Mucosa of descending colon (tissue), 3 donors: ENCODE measurements around the gene BIN1. TPM values are rescaled to one million over a fixed set of nuclear protein-coding genes. Genes with fewer than 3 reads are reported as not detected.

Source experiments
- ATAC-seq: fragments of 200-7000 bp; cut with Tn5 transposase; one replicate; pipeline ENCODE4 v1.9.1; 2020; ENCODE audit warnings: mild to moderate bottlenecking, moderate library complexity
- DNase-seq, 3 donors: peaks; one replicate each; pipeline ENCODE4 v3.0.0-alpha.2; 2020
- H3K36me3 ChIP-seq: fragments of 200-600 bp; one replicate; pipeline ENCODE4 v1.8.0; 2021; ENCODE audit warnings: low read depth, mild to moderate bottlenecking
- H3K4me1 ChIP-seq: fragments of 200-600 bp; one replicate; pipeline ENCODE4 v1.8.0; 2021; ENCODE audit warnings: low read depth, mild to moderate bottlenecking
- H3K4me3 ChIP-seq: fragments of 200-600 bp; one replicate; pipeline ENCODE4 v1.8.0; 2021; ENCODE audit warnings: mild to moderate bottlenecking
- H3K9me3 ChIP-seq: fragments of 200-600 bp; one replicate; pipeline ENCODE4 v1.8.0; 2021; ENCODE audit warnings: mild to moderate bottlenecking
- intact Hi-C, 2 donors: fragments of 100-400 bp; cut with DNase I in 1 of 2; cut with micrococcal nuclease in 1 of 2; formaldehyde crosslinking; loops; one replicate each; pipeline versions ENCODE4 v1.11.0 to v1.11.1; 2022; cut with DNase I, micrococcal nuclease
- total RNA-seq, 3 donors: library from RNA; stranded (reverse); fragmentation: NEBNext Ultra II Directional in 2 of 3; extraction: Animal tissue kit (Norgen Biotek cat#: 25700) in 2 of 3; gene quantifications; one replicate each; pipeline versions ENCODE4 v1.2.1 to v1.2.4, GENCODE V29; 2021 to 2023
- TF ChIP-seq, protein P1 (sequence below): fragments of 200-600 bp; IDR thresholded peaks from one replicate; pipeline ENCODE4 v1.8.0; 2022; ENCODE audit warnings: antibody characterized with exemption, mild to moderate bottlenecking
- donor health status: DM: no; HTN: no; CAD: no; lungs with moderate emphysema.
- donor health status: DM: no; HTN: no; CAD: no.
- donor health status: DM: no; HTN: yes; CAD: no.

The BIN1 gene
- total RNA-seq, 3 donors from 2014 or later, result 37.6 to 65.7 (median 46.3) TPM

DNA sequence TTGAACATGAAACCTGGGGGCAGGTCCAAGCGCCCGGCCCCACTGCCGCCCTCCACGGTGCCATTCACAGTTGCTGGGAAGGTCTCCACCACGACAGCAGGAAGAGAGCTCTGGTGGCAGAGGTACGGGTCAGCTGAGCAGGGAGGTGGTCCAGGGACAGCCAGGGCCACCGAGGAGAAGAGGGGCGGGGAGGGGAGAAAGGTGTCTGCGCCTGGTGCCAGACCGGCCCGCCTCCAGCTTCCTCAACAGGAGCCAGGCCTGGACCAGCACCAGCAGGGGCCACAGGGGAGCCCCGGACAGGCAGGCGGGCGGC lies 56.2 kb downstream of the BIN1 start:
- no peak for ATAC-seq
- intact Hi-C loops, result no loop called here
- Histone ChIP-seq H3K4me3 (no peak overlapping the region), H3K36me3 (no peaks in the 10 kb centered on the region), H3K4me1 (peaks cover 14% of the 10 kb centered on the region), H3K9me3 (no peaks in the 10 kb centered on the region)
- peak in 2 of 3 donors; percentile 26 to 47 for DNase-seq
- TF ChIP-seq, protein P1, sequence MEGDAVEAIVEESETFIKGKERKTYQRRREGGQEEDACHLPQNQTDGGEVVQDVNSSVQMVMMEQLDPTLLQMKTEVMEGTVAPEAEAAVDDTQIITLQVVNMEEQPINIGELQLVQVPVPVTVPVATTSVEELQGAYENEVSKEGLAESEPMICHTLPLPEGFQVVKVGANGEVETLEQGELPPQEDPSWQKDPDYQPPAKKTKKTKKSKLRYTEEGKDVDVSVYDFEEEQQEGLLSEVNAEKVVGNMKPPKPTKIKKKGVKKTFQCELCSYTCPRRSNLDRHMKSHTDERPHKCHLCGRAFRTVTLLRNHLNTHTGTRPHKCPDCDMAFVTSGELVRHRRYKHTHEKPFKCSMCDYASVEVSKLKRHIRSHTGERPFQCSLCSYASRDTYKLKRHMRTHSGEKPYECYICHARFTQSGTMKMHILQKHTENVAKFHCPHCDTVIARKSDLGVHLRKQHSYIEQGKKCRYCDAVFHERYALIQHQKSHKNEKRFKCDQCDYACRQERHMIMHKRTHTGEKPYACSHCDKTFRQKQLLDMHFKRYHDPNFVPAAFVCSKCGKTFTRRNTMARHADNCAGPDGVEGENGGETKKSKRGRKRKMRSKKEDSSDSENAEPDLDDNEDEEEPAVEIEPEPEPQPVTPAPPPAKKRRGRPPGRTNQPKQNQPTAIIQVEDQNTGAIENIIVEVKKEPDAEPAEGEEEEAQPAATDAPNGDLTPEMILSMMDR, result no peak

DNA sequence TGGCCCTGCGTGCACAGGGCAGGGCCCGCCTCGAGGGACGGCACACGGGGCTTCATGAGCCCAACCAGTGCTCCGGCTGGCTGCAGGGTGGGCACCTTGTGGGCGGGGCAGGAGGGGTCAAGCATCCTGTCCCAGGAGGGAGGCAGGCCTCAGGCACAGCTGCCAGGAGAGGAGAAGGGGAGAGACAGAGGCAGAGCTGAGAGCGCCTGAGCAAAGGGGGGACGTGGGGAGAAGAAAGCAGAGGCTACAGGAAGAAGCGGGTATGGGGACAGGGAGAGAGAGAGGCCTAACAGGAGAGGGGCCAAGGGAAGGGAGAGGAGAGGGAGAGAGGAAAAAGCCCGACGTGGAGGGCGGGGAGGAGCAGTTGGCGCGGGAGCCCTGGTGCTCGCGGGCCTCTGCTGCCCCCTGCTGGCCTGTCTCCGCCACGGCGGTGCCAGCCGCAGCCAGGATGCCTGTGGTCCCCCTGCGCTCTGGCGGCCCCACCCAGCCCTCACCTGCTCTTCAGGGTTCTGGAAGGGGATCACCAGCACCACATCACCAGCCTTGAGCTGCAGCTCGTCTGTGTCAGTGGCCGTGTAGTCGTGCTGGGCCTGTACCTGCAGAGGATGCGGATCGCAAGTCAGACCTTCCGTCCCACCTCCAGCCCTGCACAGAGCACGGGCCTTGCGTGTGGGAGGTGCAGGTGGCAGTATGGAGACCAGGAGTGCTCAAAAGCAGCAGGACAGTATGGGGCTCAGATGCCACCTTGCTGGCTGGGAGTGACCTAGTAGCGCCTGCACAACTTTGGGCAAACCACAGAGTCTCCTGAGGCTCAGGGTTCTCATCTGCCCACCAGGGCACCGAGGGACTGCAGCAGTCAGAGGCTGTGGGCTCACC lies 56.8 kb downstream of the BIN1 start:
- Histone ChIP-seq H3K36me3 (no peaks in the 10 kb centered on the region), H3K4me1 (peaks cover 14% of the 10 kb centered on the region), H3K9me3 (no peaks in the 10 kb centered on the region), H3K4me3 (no peak overlapping the region)
- DNase-seq (peak; percentile 67 to 73 (median 72)), ATAC-seq (peak; percentile 76)
- TF ChIP-seq, protein P1, result peak; percentile 91
- intact Hi-C loops, result no loop called here

DNA sequence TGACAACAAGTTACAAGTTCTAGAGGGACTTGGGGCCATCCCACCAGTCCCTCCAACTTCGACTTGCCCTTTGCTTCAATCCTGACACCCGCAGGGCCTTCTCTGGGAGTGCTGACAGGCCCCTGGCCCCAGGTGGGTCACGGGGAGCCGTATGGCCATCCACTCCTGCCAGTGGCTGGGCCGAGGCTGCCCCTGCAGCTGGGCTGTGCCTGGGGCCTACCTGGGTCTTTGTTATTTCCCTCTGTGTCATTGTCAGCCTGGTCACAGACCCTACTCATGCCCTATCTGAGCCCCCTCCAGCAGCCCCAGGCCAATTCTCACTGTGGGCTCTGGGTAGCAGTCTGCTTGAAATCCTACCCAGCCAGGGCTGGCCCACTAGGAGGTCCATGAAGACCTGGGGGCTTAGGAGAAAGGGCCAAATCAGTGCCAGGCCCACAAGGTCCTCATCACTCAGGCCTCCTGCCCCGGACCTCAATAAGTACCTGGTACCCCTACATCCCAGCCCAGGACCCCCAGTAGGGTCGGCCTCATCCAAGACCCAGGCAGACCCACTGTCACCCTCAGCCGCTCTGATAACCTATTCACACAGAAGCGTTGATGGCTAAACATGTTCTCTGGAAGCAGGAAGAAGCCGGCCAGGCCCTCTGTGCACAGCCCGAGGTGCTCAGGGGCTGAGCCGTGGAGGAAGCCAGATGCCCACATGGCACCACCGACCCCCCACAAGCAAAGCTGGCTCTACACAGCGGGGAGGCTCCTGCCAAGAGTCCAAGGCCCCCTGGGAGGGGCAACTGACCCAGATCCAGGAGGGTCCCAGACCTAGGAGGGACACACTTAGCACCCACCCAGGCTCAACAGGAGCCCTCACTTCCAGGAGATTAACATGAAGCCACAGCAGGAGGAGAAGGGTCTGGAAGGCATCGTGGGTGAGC lies 57.7 kb downstream of the BIN1 start:
- Histone ChIP-seq H3K4me3 (no peak overlapping the region), H3K4me1 (peaks cover 13% of the 10 kb centered on the region), H3K9me3 (no peaks in the 10 kb centered on the region), H3K36me3 (no peaks in the 10 kb centered on the region)
- DNase-seq (peak in 2 of 3 donors; percentile 20 to 45), ATAC-seq (no peak)
- TF ChIP-seq, protein P1, result no peak
- intact Hi-C loops, result no loop called here

DNA sequence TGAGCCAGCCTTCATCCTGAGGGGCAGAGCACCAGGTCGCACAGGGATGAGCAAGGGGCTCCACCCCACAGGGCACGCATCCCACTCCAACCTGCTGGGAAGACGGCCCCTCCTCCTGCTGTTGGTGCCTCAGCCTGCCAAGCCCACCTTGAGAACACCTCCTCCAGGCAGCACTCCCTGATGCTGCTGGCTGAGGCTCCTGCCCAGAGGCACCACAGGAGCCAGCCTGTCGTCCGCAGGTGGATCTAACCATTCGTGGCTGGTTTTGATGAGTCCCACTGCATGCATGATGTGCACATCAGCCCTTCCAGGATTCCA lies 58.4 kb downstream of the BIN1 start:
- no peak overlapping the region for H3K4me3 ChIP-seq
- no peaks in the 10 kb centered on the region for H3K36me3 ChIP-seq
- ATAC-seq, result no peak
- H3K4me1 ChIP-seq, result peaks cover 6% of the 10 kb centered on the region
- DNase-seq, result peak in 1 of 3 donors; percentile 26
- no peaks in the 10 kb centered on the region for H3K9me3 ChIP-seq
- TF ChIP-seq, protein P1, result no peak
- intact Hi-C loops, result no loop called here

DNA sequence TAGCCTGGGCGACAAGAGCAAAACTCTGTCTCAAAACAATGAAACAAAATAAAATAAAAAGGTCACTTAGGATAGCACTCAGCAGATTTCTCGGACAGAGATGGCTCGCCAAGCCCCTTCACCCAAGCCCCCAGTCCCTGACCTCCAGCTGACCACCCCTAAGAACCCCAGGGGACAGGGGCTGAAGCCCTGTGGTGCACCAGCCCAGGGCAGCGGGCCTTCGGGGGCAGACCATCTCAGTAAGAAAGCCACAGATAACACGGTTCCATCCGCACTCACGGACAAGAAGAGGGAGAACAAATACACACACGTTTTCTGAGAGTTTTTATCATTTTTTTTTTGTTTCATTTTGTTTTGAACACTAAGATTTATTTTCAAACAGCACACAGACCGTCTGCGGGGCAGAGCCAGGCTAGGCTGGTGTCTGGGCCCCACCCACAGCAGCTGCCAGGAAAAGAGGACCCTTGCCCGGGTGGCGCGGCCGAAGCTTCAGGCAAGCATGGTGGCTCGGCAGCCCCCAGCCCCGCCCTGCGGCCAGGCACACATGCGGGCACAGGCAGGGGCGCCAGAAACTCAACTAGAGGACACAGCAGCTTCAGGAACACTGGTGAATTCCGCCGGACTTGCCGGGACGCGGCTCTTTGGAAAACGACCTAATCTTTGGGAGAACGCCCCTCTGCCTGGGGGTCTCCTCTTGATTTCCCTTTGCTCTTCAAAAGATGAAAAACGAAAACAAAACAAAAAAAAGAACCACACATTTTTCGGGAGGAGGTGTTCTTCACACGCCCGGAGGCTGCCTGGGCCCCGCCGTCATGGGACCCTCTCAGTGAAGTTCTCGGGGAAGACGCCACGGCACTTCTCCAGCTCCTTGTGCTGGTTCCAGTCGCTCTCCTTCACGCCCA lies 59.0 kb downstream of the BIN1 start:
- no peaks in the 10 kb centered on the region for H3K9me3 ChIP-seq
- no peaks in the 10 kb centered on the region for H3K36me3 ChIP-seq
- intact Hi-C loops, result no loop called here
- peaks cover 5% of the 10 kb centered on the region for H3K4me1 ChIP-seq
- H3K4me3 ChIP-seq, result no peak overlapping the region
- peak in 2 of 3 donors; percentile 20 to 45 for DNase-seq
- TF ChIP-seq, protein P1, result no peak
- no peak for ATAC-seq
